Endodermal cell (in vitro differentiated cells): ENCODE results near the gene TNRC18. TPM values are rescaled to one million over a fixed set of nuclear protein-coding genes. Genes with fewer than 3 reads are reported as not detected.
A peak's percentile ranks its signal among the peaks of the same experiment; 100 is the strongest.

ENCODE experiments used
- DNase-seq: peaks from one replicate; pipeline ENCODE4 v3.0.0-alpha.2; 2017
- H3K27ac ChIP-seq: 2 replicates; pipeline ENCODE4 v1.5.1; 2013; ENCODE audit warnings: mild to moderate bottlenecking, low read depth, low read length, moderate library complexity
- H3K27me3 ChIP-seq: 2 replicates; pipeline ENCODE4 v1.6.1; 2013; ENCODE audit warnings: mild to moderate bottlenecking, low read length, moderate library complexity; ENCODE audit not compliant: insufficient read depth, control insufficient read depth, poor library complexity, severe bottlenecking
- H3K36me3 ChIP-seq: 2 replicates; pipeline ENCODE4 v1.7.0; 2013; ENCODE audit warnings: mild to moderate bottlenecking, low read length, moderate library complexity; ENCODE audit not compliant: control insufficient read depth, insufficient read depth
- H3K4me1 ChIP-seq: one replicate; pipeline ENCODE4 v1.7.0; 2013; ENCODE audit warnings: low read length; ENCODE audit not compliant: control insufficient read depth, insufficient read depth
- H3K4me3 ChIP-seq: 2 replicates; pipeline ENCODE4 v1.5.1; 2013; ENCODE audit warnings: mild to moderate bottlenecking, low read length, moderate library complexity
- H3K9ac ChIP-seq: 2 replicates; pipeline ENCODE4 v1.6.1; 2013; ENCODE audit warnings: mild to moderate bottlenecking, low read length, moderate library complexity; ENCODE audit not compliant: poor library complexity, severe bottlenecking; ENCODE audit errors: extremely low read depth
- H3K9me3 ChIP-seq: 2 replicates; pipeline ENCODE4 v1.6.1; 2013; ENCODE audit warnings: mild to moderate bottlenecking, low read length, moderate library complexity; ENCODE audit not compliant: control insufficient read depth
- H3K27ac Mint-ChIP-seq: 2 replicates; pipeline ENCODE4 v1.8.0; 2020; ENCODE audit warnings: mixed read lengths
- H3K27me3 Mint-ChIP-seq: 2 replicates; pipeline ENCODE4 v1.8.0; 2021; ENCODE audit warnings: mild to moderate bottlenecking, mixed read lengths; ENCODE audit not compliant: insufficient read depth
- H3K36me3 Mint-ChIP-seq: 2 replicates; pipeline ENCODE4 v1.8.0; 2020; ENCODE audit warnings: low read depth, mixed read lengths
- H3K4me1 Mint-ChIP-seq: 2 replicates; pipeline ENCODE4 v1.8.0; 2020; ENCODE audit warnings: mixed read lengths
- H3K4me3 Mint-ChIP-seq: 2 replicates; pipeline ENCODE4 v1.8.0; 2020; ENCODE audit warnings: mild to moderate bottlenecking, moderate library complexity, mixed read lengths
- H3K9me3 Mint-ChIP-seq: 2 replicates; pipeline ENCODE4 v1.8.0; 2020; ENCODE audit warnings: mild to moderate bottlenecking, mixed read lengths
- WGBS, 2 experiments: methylation state at CpG; one replicate each; pipeline versions ENCODE4 v1.1.5 to v1.1.7; 2013; ENCODE audit warnings: missing lambda C conversion rate in 2 of 2, mixed read lengths in 1 of 2; ENCODE audit not compliant: insufficient coverage in 1 of 2, insufficient read length in 1 of 2; 5-methylcytosine and 5-hydroxymethylcytosine counted together
- total RNA-seq, 2 donors: library from RNA; stranded (reverse); fragmentation: NEBNext Ultra II Directional in 1 of 2; extraction: Animal tissue kit (Norgen Biotek cat#: 25700) in 1 of 2; gene quantifications; 2 replicates in 1 of 2; 3 replicates in 1 of 2; pipeline ENCODE4 v1.2.1, GENCODE V29; 2021
- TF ChIP-seq, protein P1 (sequence below): fragments of 200-600 bp; sonication (generic); conservative IDR thresholded peaks from 2 replicates; pipeline ENCODE4 v1.5.0; 2021; ENCODE audit warnings: antibody characterized with exemption, mild to moderate bottlenecking

Gene TNRC18
- total RNA-seq, 2 donors from 2014 or later, result 103 to 136 TPM

- DNase-seq, result peak; percentile 97
- WGBS, 2 experiments, result 27 to 31% methylated on average over 8 to 40 of the region's 48 CpGs
- Mint-ChIP-seq H3K4me3 (peak overlapping the region; percentile 61), H3K9me3 (peaks cover 7% of the 10 kb centered on the region), H3K4me1 (peaks cover 7% of the 10 kb centered on the region), H3K27ac (no peak overlapping the region), H3K36me3 (peaks cover 32% of the 10 kb centered on the region), H3K27me3 (peaks cover 26% of the 10 kb centered on the region)
- Histone ChIP-seq H3K27me3 (peaks cover 6% of the 10 kb centered on the region), H3K9ac (no peak overlapping the region), H3K27ac (no peak overlapping the region), H3K4me3 (no peak overlapping the region), H3K4me1 (no peaks in the 10 kb centered on the region), H3K9me3 (no peaks in the 10 kb centered on the region), H3K36me3 (no peaks in the 10 kb centered on the region)
- TF ChIP-seq, protein P1, sequence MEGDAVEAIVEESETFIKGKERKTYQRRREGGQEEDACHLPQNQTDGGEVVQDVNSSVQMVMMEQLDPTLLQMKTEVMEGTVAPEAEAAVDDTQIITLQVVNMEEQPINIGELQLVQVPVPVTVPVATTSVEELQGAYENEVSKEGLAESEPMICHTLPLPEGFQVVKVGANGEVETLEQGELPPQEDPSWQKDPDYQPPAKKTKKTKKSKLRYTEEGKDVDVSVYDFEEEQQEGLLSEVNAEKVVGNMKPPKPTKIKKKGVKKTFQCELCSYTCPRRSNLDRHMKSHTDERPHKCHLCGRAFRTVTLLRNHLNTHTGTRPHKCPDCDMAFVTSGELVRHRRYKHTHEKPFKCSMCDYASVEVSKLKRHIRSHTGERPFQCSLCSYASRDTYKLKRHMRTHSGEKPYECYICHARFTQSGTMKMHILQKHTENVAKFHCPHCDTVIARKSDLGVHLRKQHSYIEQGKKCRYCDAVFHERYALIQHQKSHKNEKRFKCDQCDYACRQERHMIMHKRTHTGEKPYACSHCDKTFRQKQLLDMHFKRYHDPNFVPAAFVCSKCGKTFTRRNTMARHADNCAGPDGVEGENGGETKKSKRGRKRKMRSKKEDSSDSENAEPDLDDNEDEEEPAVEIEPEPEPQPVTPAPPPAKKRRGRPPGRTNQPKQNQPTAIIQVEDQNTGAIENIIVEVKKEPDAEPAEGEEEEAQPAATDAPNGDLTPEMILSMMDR, result no peak
Measured at GRCh38 chr7:5296611-5297226, 126.9 kb downstream of the TNRC18 start.

DNA sequence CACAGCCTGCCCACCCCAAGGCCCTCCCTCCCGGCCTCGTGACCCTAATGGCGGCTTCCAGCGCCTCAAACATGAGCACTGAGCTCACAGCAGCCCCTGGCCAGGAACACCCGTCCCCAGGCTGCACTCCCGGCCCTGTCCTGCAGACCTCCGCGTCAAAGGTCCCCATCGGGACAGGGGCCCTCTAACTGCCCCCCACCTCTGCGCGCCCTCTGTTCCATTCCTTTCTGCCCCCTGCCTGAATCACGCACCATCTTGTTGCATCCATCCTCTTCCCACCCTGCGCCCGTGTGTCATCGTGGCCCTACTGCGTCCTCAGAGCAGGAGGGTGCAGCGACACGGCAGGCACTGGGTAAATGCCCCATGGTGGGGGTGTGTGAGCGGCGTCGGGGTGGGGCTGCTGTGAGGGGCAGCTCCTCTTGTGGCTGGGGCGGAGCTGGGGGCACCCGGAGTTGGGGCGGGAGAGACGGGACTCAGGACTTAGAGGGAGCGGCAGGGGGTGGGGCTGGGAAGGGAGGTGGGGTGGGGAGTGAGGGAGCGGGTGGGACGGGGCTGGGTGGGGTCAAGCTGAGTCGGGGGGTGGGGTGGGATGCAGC is 127.5 kb downstream of the TNRC18 start:
- no peak overlapping the region for H3K4me3 ChIP-seq
- 40 to 61% methylated on average over 5 to 24 of the region's 29 CpGs for WGBS, 2 experiments
- Mint-ChIP-seq H3K27me3 (peaks cover 26% of the 10 kb centered on the region), H3K36me3 (peaks cover 32% of the 10 kb centered on the region), H3K4me1 (peaks cover 7% of the 10 kb centered on the region), H3K4me3 (peak overlapping the region; percentile 61), H3K9me3 (peaks cover 7% of the 10 kb centered on the region), H3K27ac (peak overlapping the region; percentile 48)
- H3K27me3 ChIP-seq, result peaks cover 6% of the 10 kb centered on the region
- no peak overlapping the region for H3K27ac ChIP-seq
- TF ChIP-seq, protein P1, result peak; percentile 30
- no peak overlapping the region for H3K9ac ChIP-seq
- H3K4me1 ChIP-seq, result no peaks in the 10 kb centered on the region
- no peaks in the 10 kb centered on the region for H3K36me3 ChIP-seq
- H3K9me3 ChIP-seq, result no peaks in the 10 kb centered on the region
- no peak for DNase-seq

DNA sequence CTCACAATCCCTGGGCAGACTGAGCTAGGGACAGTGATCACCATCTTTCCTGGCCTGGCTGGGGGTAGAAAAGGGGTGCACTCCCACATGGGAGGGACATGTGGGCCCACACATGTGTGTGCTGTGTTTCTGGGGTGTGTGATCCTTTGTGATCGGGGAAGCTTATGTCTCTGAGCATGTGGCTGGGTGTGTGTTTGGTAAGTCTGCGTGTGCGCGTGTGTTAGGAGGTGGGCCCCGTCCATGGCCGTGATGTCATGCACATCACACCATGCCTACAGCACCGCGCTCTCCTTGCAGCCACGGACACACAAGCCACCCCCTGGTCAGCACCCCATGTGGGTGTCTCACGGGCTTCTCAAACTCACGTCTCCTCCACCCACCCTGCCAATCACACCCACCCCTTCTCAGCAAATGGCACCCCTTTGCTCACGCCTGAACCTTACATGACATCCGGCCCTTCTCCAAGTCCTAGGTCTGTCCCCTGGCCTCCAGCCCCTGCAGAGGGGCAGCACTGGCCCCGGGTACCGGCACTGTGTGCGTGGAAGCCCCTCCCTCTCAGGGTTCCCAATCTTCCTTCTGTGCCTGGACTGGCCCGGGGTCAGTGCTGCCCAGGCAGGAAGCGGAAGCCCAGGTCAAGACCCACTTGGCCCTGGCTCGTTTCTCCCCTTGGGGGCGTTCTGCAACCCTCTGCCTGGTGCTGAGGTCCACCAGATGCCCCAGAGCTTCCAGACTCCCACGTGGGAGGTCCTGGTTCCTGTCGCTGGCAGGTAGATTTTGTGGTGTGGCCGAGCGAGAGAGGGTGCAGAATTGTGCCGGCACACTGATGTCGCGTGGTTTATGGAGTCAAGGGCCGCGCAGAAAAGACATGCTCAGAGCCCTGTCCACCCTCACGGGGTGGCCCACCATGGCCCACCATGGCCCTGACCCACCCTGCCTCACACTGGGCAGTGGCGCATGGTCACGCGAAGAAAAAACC is 128.3 kb downstream of the TNRC18 start:
- Histone ChIP-seq H3K27ac (no peak overlapping the region), H3K36me3 (no peaks in the 10 kb centered on the region), H3K4me3 (no peak overlapping the region), H3K4me1 (no peaks in the 10 kb centered on the region), H3K27me3 (peaks cover 6% of the 10 kb centered on the region), H3K9me3 (no peaks in the 10 kb centered on the region), H3K9ac (no peak overlapping the region)
- TF ChIP-seq, protein P1, result no peak
- peak overlapping the region; percentile 61 for H3K4me3 Mint-ChIP-seq
- peaks cover 7% of the 10 kb centered on the region for H3K4me1 Mint-ChIP-seq
- peak; percentile 66 for DNase-seq
- H3K27ac Mint-ChIP-seq, result peak overlapping the region; percentile 48
- H3K9me3 Mint-ChIP-seq, result peaks cover 7% of the 10 kb centered on the region
- peaks cover 33% of the 10 kb centered on the region for H3K36me3 Mint-ChIP-seq
- WGBS, 2 experiments, result 89 to 94% methylated on average over 17 to 33 of the region's 33 CpGs
- peaks cover 26% of the 10 kb centered on the region for H3K27me3 Mint-ChIP-seq
